SK-N-SH (cell line): Measurements from ENCODE around the gene UAP1L1. TPM values are rescaled to one million over a fixed set of nuclear protein-coding genes. Genes with fewer than 3 reads are reported as not detected.

Experiments used
- CTCF ChIA-PET: fragments of 300-600, 350-600 bp; formaldehyde crosslinking; extraction: SDS; loops from one replicate; lab custom pipeline; 2021; lab: Yijun Ruan, JAX
- POLR2A ChIA-PET: fragments of 350-600 bp; sonication (Branson Sonifier 250); formaldehyde crosslinking; extraction: SDS; loops from one replicate; lab custom pipeline; 2020; ENCODE audit warnings: antibody characterized with exemption, inconsistent platforms; lab: Yijun Ruan, JAX
- DNase-seq: peaks from one replicate; pipeline ENCODE4 v3.0.0; 2012
- H2AFZ ChIP-seq: fragments of 200-600 bp; sonication (generic); 2 replicates; pipeline ENCODE4 v1.8.1; 2016; ENCODE audit warnings: antibody characterized with exemption, mild to moderate bottlenecking, low read depth
- H3F3A ChIP-seq: fragments of 200-600 bp; sonication (generic); replicated peaks from 2 replicates; pipeline ENCODE3; 2016; ENCODE audit warnings: antibody characterized with exemption, mild to moderate bottlenecking; ENCODE audit not compliant: insufficient read depth
- H3K27ac ChIP-seq, 2 experiments: fragments of 200-500 bp in 1 of 2; fragments of 200-600 bp in 1 of 2; sonication (Bioruptor generic) in 1 of 2; sonication (generic), shearing (Covaris generic) in 1 of 2; 2 replicates each; pipeline versions ENCODE4 v1.5.1 to v1.6.1; 2014 to 2016; ENCODE audit warnings: low read depth in 2 of 2, inconsistent platforms in 1 of 2, low read length in 1 of 2, mild to moderate bottlenecking in 1 of 2, mixed read lengths in 1 of 2
- H3K27me3 ChIP-seq: fragments of 200-600 bp; sonication (generic), shearing (Covaris generic); 2 replicates; pipeline ENCODE4 v1.6.1; 2016; ENCODE audit warnings: mixed run types; ENCODE audit not compliant: insufficient read depth
- H3K36me3 ChIP-seq, 2 experiments: fragments of 200-500 bp in 1 of 2; fragments of 200-600 bp in 1 of 2; sonication (Bioruptor generic) in 1 of 2; sonication (generic) in 1 of 2; replicated peaks in 1 of 2; 2 replicates each; pipeline versions ENCODE3 to v1.5.1; 2014 to 2016; ENCODE audit warnings: low read length in 1 of 2, mild to moderate bottlenecking in 1 of 2; ENCODE audit not compliant: insufficient read depth in 2 of 2, control insufficient read depth in 1 of 2
- H3K4me1 ChIP-seq, 2 experiments: fragments of 200-500 bp in 1 of 2; fragments of 200-600 bp in 1 of 2; sonication (Bioruptor generic) in 1 of 2; sonication (generic), shearing (Covaris generic) in 1 of 2; 2 replicates each; pipeline versions ENCODE4 v1.5.1 to v1.6.1; 2014 to 2016; ENCODE audit warnings: low read depth in 1 of 2, low read length in 1 of 2, mixed run types in 1 of 2; ENCODE audit not compliant: insufficient read depth in 2 of 2, control insufficient read depth in 1 of 2
- H3K4me2 ChIP-seq: fragments of 200-600 bp; sonication (generic), shearing (Covaris generic); 2 replicates; pipeline ENCODE4 v1.6.1; 2017; ENCODE audit warnings: mixed run types
- H3K4me3 ChIP-seq, 2 experiments: fragments of 200-500 bp in 1 of 2; fragments of 200-600 bp in 1 of 2; sonication (Bioruptor generic) in 1 of 2; sonication (generic), shearing (Covaris generic) in 1 of 2; 2 replicates each; pipeline versions ENCODE4 v1.5.1 to v1.8.1; 2014 to 2016; ENCODE audit warnings: low read depth in 2 of 2, inconsistent platforms in 1 of 2, low read length in 1 of 2, mild to moderate bottlenecking in 1 of 2, mixed read lengths in 1 of 2, moderate library complexity in 1 of 2
- H3K79me2 ChIP-seq: fragments of 200-600 bp; sonication (generic); 2 replicates; pipeline ENCODE4 v1.8.1; 2017; ENCODE audit warnings: mild to moderate bottlenecking; ENCODE audit not compliant: insufficient read depth
- H3K9ac ChIP-seq: fragments of 200-600 bp; sonication (generic); 2 replicates; pipeline ENCODE4 v1.6.1; 2017; ENCODE audit warnings: mixed run types
- H3K9me2 ChIP-seq: fragments of 200-600 bp; sonication (generic); 2 replicates; pipeline ENCODE4 v1.6.1; 2017; ENCODE audit warnings: mixed run types
- H3K9me3 ChIP-seq: fragments of 200-600 bp; sonication (generic); 2 replicates; pipeline ENCODE4 v1.6.1; 2017; ENCODE audit warnings: mixed run types, mild to moderate bottlenecking, moderate library complexity
- H4K20me1 ChIP-seq: fragments of 200-600 bp; sonication (generic); 2 replicates; pipeline ENCODE4 v1.6.1; 2017; ENCODE audit warnings: mild to moderate bottlenecking, mixed run types; ENCODE audit not compliant: insufficient read depth
- CHD2 ChIP-seq: fragments of 150-350 bp; IDR thresholded peaks from 2 replicates; pipeline ENCODE4 v1.6.1; 2018; ENCODE audit warnings: low read length; ENCODE audit not compliant: partially characterized antibody
- EP300 ChIP-seq, 2 experiments: IDR thresholded peaks; 2 replicates each; pipeline versions ENCODE4 v1.4.0 to v1.6.1; 2012; ENCODE audit warnings: borderline replicate concordance in 1 of 2, low read depth in 1 of 2, low read length in 1 of 2
- EZH2phosphoT487 ChIP-seq: fragments of 200-600 bp; sonication (generic); IDR thresholded peaks from 2 replicates; pipeline ENCODE4 v1.6.1; 2017; ENCODE audit warnings: low read depth, mixed run types, mild to moderate bottlenecking, antibody characterized with exemption, moderate library complexity, borderline replicate concordance
- FOSL2 ChIP-seq: IDR thresholded peaks from 2 replicates; pipeline ENCODE4 v1.4.0; 2012; ENCODE audit warnings: low read depth, mild to moderate bottlenecking, moderate library complexity, borderline replicate concordance
- IRF3 ChIP-seq: fragments of 150-350 bp; IDR thresholded peaks from 2 replicates; pipeline ENCODE4 v1.6.1; 2016; ENCODE audit warnings: mild to moderate bottlenecking, low read depth, low read length
- JUND ChIP-seq: IDR thresholded peaks from 2 replicates; pipeline ENCODE4 v1.4.0; 2012
- MEF2A ChIP-seq: IDR thresholded peaks from 2 replicates; pipeline ENCODE4 v1.4.0; 2012; ENCODE audit warnings: low read depth, borderline replicate concordance
- MXI1 ChIP-seq: IDR thresholded peaks from 2 replicates; pipeline ENCODE4 v1.6.1; 2012; ENCODE audit warnings: mild to moderate bottlenecking, low read depth, low read length, improper control_type of control experiment
- RAD21 ChIP-seq: IDR thresholded peaks from 2 replicates; pipeline ENCODE4 v1.6.1; 2012; ENCODE audit warnings: mild to moderate bottlenecking, low read length
- RFX5 ChIP-seq: IDR thresholded peaks from 2 replicates; pipeline ENCODE4 v1.6.1; 2012; ENCODE audit warnings: mild to moderate bottlenecking, improper control_type of control experiment, low read length
- RXRA ChIP-seq: IDR thresholded peaks from 2 replicates; pipeline ENCODE4 v1.4.0; 2012; ENCODE audit warnings: low read depth, mild to moderate bottlenecking, borderline replicate concordance
- SMC3 ChIP-seq: IDR thresholded peaks from 2 replicates; pipeline ENCODE4 v1.6.1; 2012; ENCODE audit warnings: low read depth, low read length, improper control_type of control experiment
- USF2 ChIP-seq: fragments of 150-350 bp; IDR thresholded peaks from 2 replicates; pipeline ENCODE4 v1.6.1; 2017; ENCODE audit warnings: antibody characterized with exemption, low read length, low read depth, borderline replicate concordance
- YY1 ChIP-seq: IDR thresholded peaks from 2 replicates; pipeline ENCODE4 v1.4.0; 2012; ENCODE audit warnings: low read depth, mild to moderate bottlenecking
- WGBS: methylation state at CpG from one replicate; pipeline ENCODE4 v1.1.6; 2017; ENCODE audit warnings: low lambda C conversion rate; 5-methylcytosine and 5-hydroxymethylcytosine counted together
- polyA plus RNA-seq, 3 experiments: library from polyadenylated mRNA; depleted of rRNA; stranded (reverse); fragments of >200 nt; gene quantifications; 2 replicates each; pipeline ENCODE4 v1.2.3, GENCODE V29; 2012
- TF ChIP-seq, protein P1 (sequence below): IDR thresholded peaks from 2 replicates; pipeline ENCODE4 v1.6.1; 2012; ENCODE audit warnings: mild to moderate bottlenecking, low read depth, low read length, moderate library complexity
- TF ChIP-seq, protein P2 (sequence below): fragments of 200-600 bp; sonication (generic); IDR thresholded peaks from 2 replicates; pipeline ENCODE4 v1.6.1; 2017; ENCODE audit warnings: antibody characterized with exemption, mild to moderate bottlenecking, moderate library complexity

The UAP1L1 gene
- polyA plus RNA-seq, 1 of the 3 experiments (the other 2 are of a cell fraction), result 5.6 TPM

DNA sequence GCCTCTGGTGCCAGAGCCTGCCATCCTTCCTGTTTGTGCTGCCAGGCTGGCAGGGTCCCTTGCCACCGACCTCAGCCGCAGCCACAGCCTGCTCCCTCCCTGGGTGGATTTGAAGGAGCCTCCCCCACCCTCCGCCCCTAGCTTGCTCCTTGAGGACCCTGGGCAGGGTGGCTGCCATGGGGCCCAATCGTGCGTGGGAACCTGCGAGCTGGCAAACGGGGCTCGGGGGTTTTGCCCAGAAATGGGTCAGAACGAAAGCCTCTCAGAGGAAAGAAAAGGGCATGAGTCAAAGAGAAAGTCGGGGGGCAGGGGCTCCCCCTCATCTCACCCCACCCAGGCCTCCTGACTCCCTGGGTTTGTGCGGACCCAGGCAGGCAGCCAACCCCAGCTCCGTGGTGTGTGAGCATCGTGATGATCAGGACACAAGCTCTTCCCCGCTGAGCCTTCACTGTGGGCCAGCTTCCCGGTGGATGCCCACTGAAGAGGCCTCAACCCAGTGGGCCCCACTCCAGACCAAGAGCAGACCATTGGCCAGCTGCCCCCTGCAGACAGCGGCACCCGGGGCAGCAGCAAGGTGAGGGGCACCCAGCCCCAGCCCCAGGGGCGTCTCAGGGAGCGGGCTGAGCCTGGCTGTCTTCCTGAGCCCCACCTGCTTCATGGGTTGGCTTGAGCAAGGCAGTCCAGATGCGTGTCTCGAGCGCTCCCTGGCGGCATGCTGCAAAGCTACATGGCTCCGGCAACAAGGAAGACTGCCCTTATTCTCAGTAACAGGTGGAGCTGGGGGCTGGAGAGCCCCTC, 42.4 kb upstream of the UAP1L1 start (continued):
- TF ChIP-seq IRF3 (no peak), RXRA (no peak), RFX5 (no peak), SMC3 (peak; percentile 90)
- TF ChIP-seq, protein P1, sequence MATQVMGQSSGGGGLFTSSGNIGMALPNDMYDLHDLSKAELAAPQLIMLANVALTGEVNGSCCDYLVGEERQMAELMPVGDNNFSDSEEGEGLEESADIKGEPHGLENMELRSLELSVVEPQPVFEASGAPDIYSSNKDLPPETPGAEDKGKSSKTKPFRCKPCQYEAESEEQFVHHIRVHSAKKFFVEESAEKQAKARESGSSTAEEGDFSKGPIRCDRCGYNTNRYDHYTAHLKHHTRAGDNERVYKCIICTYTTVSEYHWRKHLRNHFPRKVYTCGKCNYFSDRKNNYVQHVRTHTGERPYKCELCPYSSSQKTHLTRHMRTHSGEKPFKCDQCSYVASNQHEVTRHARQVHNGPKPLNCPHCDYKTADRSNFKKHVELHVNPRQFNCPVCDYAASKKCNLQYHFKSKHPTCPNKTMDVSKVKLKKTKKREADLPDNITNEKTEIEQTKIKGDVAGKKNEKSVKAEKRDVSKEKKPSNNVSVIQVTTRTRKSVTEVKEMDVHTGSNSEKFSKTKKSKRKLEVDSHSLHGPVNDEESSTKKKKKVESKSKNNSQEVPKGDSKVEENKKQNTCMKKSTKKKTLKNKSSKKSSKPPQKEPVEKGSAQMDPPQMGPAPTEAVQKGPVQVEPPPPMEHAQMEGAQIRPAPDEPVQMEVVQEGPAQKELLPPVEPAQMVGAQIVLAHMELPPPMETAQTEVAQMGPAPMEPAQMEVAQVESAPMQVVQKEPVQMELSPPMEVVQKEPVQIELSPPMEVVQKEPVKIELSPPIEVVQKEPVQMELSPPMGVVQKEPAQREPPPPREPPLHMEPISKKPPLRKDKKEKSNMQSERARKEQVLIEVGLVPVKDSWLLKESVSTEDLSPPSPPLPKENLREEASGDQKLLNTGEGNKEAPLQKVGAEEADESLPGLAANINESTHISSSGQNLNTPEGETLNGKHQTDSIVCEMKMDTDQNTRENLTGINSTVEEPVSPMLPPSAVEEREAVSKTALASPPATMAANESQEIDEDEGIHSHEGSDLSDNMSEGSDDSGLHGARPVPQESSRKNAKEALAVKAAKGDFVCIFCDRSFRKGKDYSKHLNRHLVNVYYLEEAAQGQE, result no peak
- TF ChIP-seq, all 33 proteins: peak for 5

DNA sequence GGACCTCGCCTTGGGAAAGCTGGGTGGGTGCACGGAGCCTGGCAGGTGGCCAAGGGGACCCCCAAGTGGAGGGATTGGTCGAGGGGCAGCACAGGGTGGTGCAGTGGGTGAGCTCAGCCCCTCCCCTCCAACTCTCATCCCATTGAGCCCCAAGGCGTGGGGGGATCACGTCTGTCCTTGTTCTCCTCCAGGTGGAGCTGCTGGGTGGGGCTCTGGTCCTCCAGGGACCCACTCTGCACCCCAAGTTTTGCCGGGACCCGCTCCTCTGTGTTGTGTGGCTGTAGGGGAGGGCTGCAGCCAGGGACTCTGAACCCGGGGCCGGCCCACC, 41.8 kb upstream of the UAP1L1 start:
- Histone ChIP-seq H3K27ac (no peak overlapping the region), H3F3A (peaks cover 4% of the 10 kb centered on the region), H2AFZ (no peak overlapping the region), H4K20me1 (no peaks in the 10 kb centered on the region), H3K27me3 (no peaks in the 10 kb centered on the region), H3K79me2 (no peaks in the 10 kb centered on the region), H3K4me2 (no peak overlapping the region), H3K9me3 (no peaks in the 10 kb centered on the region), H3K36me3 (peaks cover 0 to 16% of the 10 kb centered on the region in 2 experiments), H3K9ac (no peak overlapping the region), H3K4me1 (peaks cover 0 to 21% of the 10 kb centered on the region in 2 experiments; a peak in 1 of 4 replicates), H3K4me3 (peak overlapping the region in 1 of 2 experiments; percentile 20; a peak in 1 of 4 replicates), H3K9me2 (no peaks in the 10 kb centered on the region)
- ChIA-PET CTCF (interaction anchor here (0.6 to 15.1 kb wide), 46 partner anchors 11 to 275 kb away, joined by 3 to 350 read pairs (median 5); partner anchors contain the start of genes AJM1, C8G, CCDC183 and CLIC3), POLR2A (interaction anchor here (0.5 to 1.9 kb wide), 4 partner anchors 9 to 226 kb away, joined by 3 to 13 read pairs (median 7); partner anchors contain the start of gene NPDC1)
- no peak for DNase-seq
- WGBS, result 26% methylated on average over 4 of the region's 9 CpGs
- TF ChIP-seq MXI1 (no peak), USF2 (no peak), MEF2A (no peak), SMC3 (no peak), EP300 (IDR thresholded peaks at IDR 0.05; ENCODE audit: borderline replicate concordance in 1 of 2, low read depth in 1 of 2, low read length in 1 of 2) (no peak), FOSL2 (no peak), EZH2phosphoT487 (no peak), RXRA (no peak), RFX5 (no peak), JUND (no peak), YY1 (no peak), CHD2 (no peak), RAD21 (no peak)
- TF ChIP-seq, protein P1, result no peak
- TF ChIP-seq, protein P2, sequence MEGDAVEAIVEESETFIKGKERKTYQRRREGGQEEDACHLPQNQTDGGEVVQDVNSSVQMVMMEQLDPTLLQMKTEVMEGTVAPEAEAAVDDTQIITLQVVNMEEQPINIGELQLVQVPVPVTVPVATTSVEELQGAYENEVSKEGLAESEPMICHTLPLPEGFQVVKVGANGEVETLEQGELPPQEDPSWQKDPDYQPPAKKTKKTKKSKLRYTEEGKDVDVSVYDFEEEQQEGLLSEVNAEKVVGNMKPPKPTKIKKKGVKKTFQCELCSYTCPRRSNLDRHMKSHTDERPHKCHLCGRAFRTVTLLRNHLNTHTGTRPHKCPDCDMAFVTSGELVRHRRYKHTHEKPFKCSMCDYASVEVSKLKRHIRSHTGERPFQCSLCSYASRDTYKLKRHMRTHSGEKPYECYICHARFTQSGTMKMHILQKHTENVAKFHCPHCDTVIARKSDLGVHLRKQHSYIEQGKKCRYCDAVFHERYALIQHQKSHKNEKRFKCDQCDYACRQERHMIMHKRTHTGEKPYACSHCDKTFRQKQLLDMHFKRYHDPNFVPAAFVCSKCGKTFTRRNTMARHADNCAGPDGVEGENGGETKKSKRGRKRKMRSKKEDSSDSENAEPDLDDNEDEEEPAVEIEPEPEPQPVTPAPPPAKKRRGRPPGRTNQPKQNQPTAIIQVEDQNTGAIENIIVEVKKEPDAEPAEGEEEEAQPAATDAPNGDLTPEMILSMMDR, result no peak; the same call in none of the 2 replicates
